OCI-M2 (cell line): ENCODE data around the gene ESYT2.

ENCODE experiments used
- DNase-seq: peaks from one replicate; lab custom pipeline; 2025; ENCODE audit not compliant: unreplicated experiment; lab: John Stamatoyannopoulos, UW

ESYT2 gene

GRCh38 chr7:158804335-158804734 lies 25.0 kb downstream of the ESYT2 start:
- no peak for DNase-seq

GRCh38 chr7:158803367-158803969 lies 25.8 kb downstream of the ESYT2 start:
- DNase-seq, result no peak

GRCh38 chr7:158802535-158803366 lies 26.6 kb downstream of the ESYT2 start:
- DNase-seq, result no peak

- no peak for DNase-seq
These were observed 30.6 kb downstream of the ESYT2 start for GRCh38 chr7:158798741-158799140.

GRCh38 chr7:158796667-158797066 lies 32.6 kb downstream of the ESYT2 start:
- DNase-seq, result no peak

GRCh38 chr7:158795272-158795671 lies 34.0 kb downstream of the ESYT2 start:
- DNase-seq, result no peak

GRCh38 chr7:158791107-158791506 lies 38.2 kb downstream of the ESYT2 start:
- DNase-seq, result no peak

- DNase-seq, result no peak
These were observed 39.5 kb downstream of the ESYT2 start for GRCh38 chr7:158789842-158790241.

GRCh38 chr7:158786898-158787297 lies 42.4 kb downstream of the ESYT2 start:
- DNase-seq, result no peak

GRCh38 chr7:158784270-158784669 lies 45.0 kb downstream of the ESYT2 start:
- DNase-seq, result no peak

- DNase-seq, result no peak
These were observed 45.7 kb downstream of the ESYT2 start for GRCh38 chr7:158783595-158783994.

- DNase-seq, result no peak
These were observed 46.4 kb downstream of the ESYT2 start for GRCh38 chr7:158782761-158783401.

- no peak for DNase-seq
These were observed 47.2 kb downstream of the ESYT2 start for GRCh38 chr7:158781974-158782664.

- no peak for DNase-seq
These were observed 47.9 kb downstream of the ESYT2 start for GRCh38 chr7:158781217-158781973.

GRCh38 chr7:158779061-158780000 lies 50.0 kb downstream of the ESYT2 start:
- DNase-seq, result no peak

- no peak for DNase-seq
These were observed 50.8 kb downstream of the ESYT2 start for GRCh38 chr7:158778471-158778870.

- no peak for DNase-seq
These were observed 51.5 kb downstream of the ESYT2 start for GRCh38 chr7:158777793-158778192.

- DNase-seq, result no peak
These were observed 52.8 kb downstream of the ESYT2 start for GRCh38 chr7:158776474-158776873.

GRCh38 chr7:158774952-158775351 lies 54.4 kb downstream of the ESYT2 start:
- DNase-seq, result no peak

GRCh38 chr7:158772916-158773315 lies 56.4 kb downstream of the ESYT2 start:
- no peak for DNase-seq
